ENCODE data around the gene ELL2. TPM values are rescaled to one million over a fixed set of nuclear protein-coding genes. Genes with fewer than 3 reads are reported as not detected.
"Not testable (repeated sequence)": the region's sequence is repeated elsewhere in the genome, so short reads cannot be mapped to it uniquely, and the experiment has no call there.

ELL2 gene
- total RNA-seq, 4 donors from 2014 or later = 5.8 to 46.8 (median 19.7) TPM

- Histone ChIP-seq H3K36me3 (no peaks in the 10 kb centered on the region), H3K4me1 (peaks cover 0 to 19% (median 8%) of the 10 kb centered on the region in 4 donors), H3K4me3 (no peak overlapping the region), H3K9me3 (no peaks in the 10 kb centered on the region), H3K27me3 (no peaks in the 10 kb centered on the region), H3K27ac (peak overlapping the region in 2 of 4 donors; percentile 12 to 45)
- no peak for DNase-seq
- TF ChIP-seq EP300 (IDR thresholded peaks at IDR 0.05; ENCODE audit: low read depth) (no peak), CTCF (IDR thresholded peaks at IDR 0.05) (no peak), POLR2A (IDR thresholded peaks at IDR 0.05) (no peak), POLR2AphosphoS5 (IDR thresholded peaks at IDR 0.05) (no peak)
- WGBS, 2 donors (ENCODE audit: low coverage in 1 of 2) = 97 to 98% methylated on average over 5 to 9 of the region's 9 CpGs
- intact Hi-C loops (cut with DNase I; ENCODE audit: low total_unique reads) = no loop called here
- in situ Hi-C loops (cut with MboI; ENCODE audit: low pct_ligation_motif_present in 1 of 4, low pct_unique_long_range_greater_than_20kb in 1 of 4, low sequenced_read_pairs in 3 of 4) = loop anchor here in 2 of 4 donors (25.0 kb wide), 3 partner anchors 91 to 716 kb away; partner anchors contain the start of gene ELL2 (in 2 of the 2)
Observed at GRCh38 chr5:95871146-95871806, 90.4 kb downstream of the ELL2 start.

GRCh38 chr5:95870105-95870672 lies 91.5 kb downstream of the ELL2 start:
- no peak for TF ChIP-seq CTCF (IDR thresholded peaks at IDR 0.05)
- TF ChIP-seq POLR2A (IDR thresholded peaks at IDR 0.05) = no peak
- TF ChIP-seq EP300 (IDR thresholded peaks at IDR 0.05; ENCODE audit: low read depth) = no peak
- TF ChIP-seq POLR2AphosphoS5 (IDR thresholded peaks at IDR 0.05) = no peak
- H3K27ac ChIP-seq = peak overlapping the region in 3 of 4 donors; percentile 12 to 45 (median 40)
- intact Hi-C loops (cut with DNase I; ENCODE audit: low total_unique reads) (no loop called here), in situ Hi-C loops (cut with MboI; ENCODE audit: low pct_ligation_motif_present in 1 of 4, low pct_unique_long_range_greater_than_20kb in 1 of 4, low sequenced_read_pairs in 3 of 4) (loop anchor here in 2 of 4 donors (25.0 kb wide), 3 partner anchors 92 to 717 kb away; partner anchors contain the start of gene ELL2 (in 2 of the 2))
- H3K27me3 ChIP-seq = no peaks in the 10 kb centered on the region
- H3K36me3 ChIP-seq = no peaks in the 10 kb centered on the region
- no peak for DNase-seq
- peaks cover 0 to 30% (median 9%) of the 10 kb centered on the region in 4 donors for H3K4me1 ChIP-seq
- 52% methylated on average over 1 of the region's 1 CpG; no CpG with 5 or more reads in 1 of the 2 donors for WGBS, 2 donors (ENCODE audit: low coverage in 1 of 2)
- H3K9me3 ChIP-seq = no peaks in the 10 kb centered on the region
- H3K4me3 ChIP-seq = no peak overlapping the region

DNA sequence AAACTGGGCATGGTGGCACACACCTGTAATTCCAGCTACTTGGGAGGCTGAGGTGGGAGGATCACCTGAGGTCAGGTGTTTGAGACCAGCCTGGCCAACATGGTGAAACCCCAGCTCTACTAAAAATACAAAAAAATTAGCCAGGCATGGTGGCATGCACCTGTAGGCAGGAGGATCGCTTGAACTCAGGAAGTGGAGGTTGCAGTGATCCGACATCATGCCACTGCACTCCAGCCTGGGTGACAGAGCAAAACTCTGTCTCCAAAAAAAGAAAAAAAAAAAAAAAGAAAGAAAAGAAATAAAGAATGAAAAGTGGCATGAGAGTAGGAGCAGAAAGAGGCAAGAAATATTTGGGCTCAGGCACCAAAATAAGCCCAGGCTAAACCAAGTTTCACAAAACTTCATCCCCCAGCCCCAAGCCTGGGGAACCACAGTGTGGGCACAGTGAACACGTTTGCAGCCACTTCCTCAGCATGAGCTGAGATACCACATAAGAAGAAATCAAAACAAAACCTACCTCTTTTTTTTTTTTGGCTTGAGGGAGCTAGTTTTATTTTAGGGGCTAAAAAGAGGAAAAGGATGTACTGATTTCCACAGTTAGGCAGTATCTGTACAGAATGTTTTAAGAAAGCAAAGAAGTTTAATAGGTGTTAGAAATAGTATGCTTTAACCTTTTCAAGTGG lies 92.3 kb downstream of the ELL2 start:
- in situ Hi-C loops (cut with MboI; ENCODE audit: low pct_ligation_motif_present in 1 of 4, low pct_unique_long_range_greater_than_20kb in 1 of 4, low sequenced_read_pairs in 3 of 4) = loop anchor here (10.0 to 25.0 kb wide), 5 partner anchors 93 to 735 kb away; partner anchors contain the start of gene ELL2 (in 2 of the 4)
- peak overlapping the region in 2 of 4 donors; percentile 40 to 45 for H3K27ac ChIP-seq

DNA sequence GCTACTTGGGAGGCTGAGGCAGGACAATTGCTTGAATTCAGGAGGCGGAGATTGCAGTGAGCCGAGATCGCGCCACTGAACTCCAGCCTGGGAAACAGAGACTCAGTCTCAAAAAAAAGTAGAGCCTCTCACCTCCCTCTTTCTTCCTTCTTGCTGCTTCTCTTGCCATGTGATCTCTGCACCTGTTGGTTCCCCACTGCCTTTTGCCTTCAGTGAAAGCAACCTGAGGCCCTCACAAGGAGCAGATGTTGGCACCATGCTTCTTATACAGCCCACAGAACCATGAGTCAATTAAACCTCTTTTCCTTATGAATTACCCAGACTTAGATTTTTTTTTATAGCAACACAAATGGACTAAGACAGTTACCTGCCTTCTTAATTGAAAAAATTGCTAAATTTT lies 93.5 kb downstream of the ELL2 start:
- Histone ChIP-seq H3K27me3 (no peaks in the 10 kb centered on the region), H3K27ac (no peak overlapping the region), H3K4me1 (peaks cover 0 to 44% (median 14%) of the 10 kb centered on the region in 4 donors), H3K36me3 (no peaks in the 10 kb centered on the region), H3K9me3 (no peaks in the 10 kb centered on the region), H3K4me3 (no peak overlapping the region)
- intact Hi-C loops (cut with DNase I; ENCODE audit: low total_unique reads) = loop anchor here (10.0 kb wide), 1 partner anchor 727 kb away; no protein-coding TSS in a partner anchor
- in situ Hi-C loops (cut with MboI; ENCODE audit: low pct_ligation_motif_present in 1 of 4, low pct_unique_long_range_greater_than_20kb in 1 of 4, low sequenced_read_pairs in 3 of 4) = loop anchor here (10.0 to 25.0 kb wide), 5 partner anchors 94 to 737 kb away; partner anchors contain the start of gene ELL2 (in 2 of the 4)
- no peak for DNase-seq
- TF ChIP-seq POLR2A (IDR thresholded peaks at IDR 0.05) = no peak
- no peak for TF ChIP-seq CTCF (IDR thresholded peaks at IDR 0.05)
- TF ChIP-seq EP300 (IDR thresholded peaks at IDR 0.05; ENCODE audit: low read depth) = no peak
- no peak for TF ChIP-seq POLR2AphosphoS5 (IDR thresholded peaks at IDR 0.05)
- 97 to 100% methylated on average over 2 to 4 of the region's 4 CpGs for WGBS, 2 donors (ENCODE audit: low coverage in 1 of 2)

More for the DNA sequence above, 92.3 kb downstream of the ELL2 start:
- not testable (repeated sequence) for H3K4me3 ChIP-seq, H3K27me3 ChIP-seq, H3K36me3 ChIP-seq, H3K9me3 ChIP-seq
- intact Hi-C loops (cut with DNase I; ENCODE audit: low total_unique reads) = loop anchor here (10.0 kb wide), 1 partner anchor 725 kb away; no protein-coding TSS in a partner anchor
- WGBS, 2 donors (ENCODE audit: low coverage in 1 of 2) = 69 to 70% methylated on average over 3 of the region's 3 CpGs
- DNase-seq = peak; percentile 33
- peaks cover 0 to 37% (median 13%) of the 10 kb centered on the region in 4 donors for H3K4me1 ChIP-seq
